Natural killer cell treated with Interleukin-12 subunit alpha and Interleukin-12 subunit beta and Interleukin-15 and Interleukin-18, amount 100 ng/mL, for 72 hours (primary cell): ENCODE data around the gene CEP97. TPM values are rescaled to one million over a fixed set of nuclear protein-coding genes. Genes with fewer than 3 reads are reported as not detected.
A peak's percentile ranks its signal among the peaks of the same experiment; 100 is the strongest.
"Not testable (repeated sequence)": the region's sequence is repeated elsewhere in the genome, so short reads cannot be mapped to it uniquely, and the experiment has no call there.

Experiments
- ATAC-seq, 2 donors: fragments of 150-1000 bp; cut with Tn5 transposase in 1 of 2; sonication (Bioruptor Pico), chemical (Tn5 transposase) in 1 of 2; 2 replicates each; pipeline ENCODE4 v1.10.0; 2021
- DNase-seq: peaks from one replicate; pipeline ENCODE4 v3.0.0; 2022; ENCODE audit warnings: low spot score
- H3K27ac Mint-ChIP-seq, 2 donors: 1 replicate in 1 of 2; 2 replicates in 1 of 2; pipeline ENCODE4 v1.8.0; 2022; ENCODE audit warnings: mixed read lengths in 2 of 2, mild to moderate bottlenecking in 1 of 2, moderate library complexity in 1 of 2
- H3K27me3 Mint-ChIP-seq, 2 donors: 1 replicate in 1 of 2; 2 replicates in 1 of 2; pipeline ENCODE4 v1.8.0; 2022; ENCODE audit warnings: mixed read lengths in 2 of 2
- H3K36me3 Mint-ChIP-seq: one replicate; pipeline ENCODE4 v1.8.0; 2022; ENCODE audit warnings: mixed read lengths
- H3K4me1 Mint-ChIP-seq, 2 donors: 1 replicate in 1 of 2; 2 replicates in 1 of 2; pipeline ENCODE4 v1.8.0; 2022; ENCODE audit warnings: low read depth in 2 of 2, mixed read lengths in 2 of 2, mild to moderate bottlenecking in 1 of 2
- H3K4me3 Mint-ChIP-seq: one replicate; pipeline ENCODE4 v1.8.0; 2022; ENCODE audit warnings: mixed read lengths
- H3K9me3 Mint-ChIP-seq: 2 replicates; pipeline ENCODE4 v1.8.0; 2022; ENCODE audit warnings: mixed read lengths
- total RNA-seq, 2 donors: library from RNA; stranded (reverse); gene quantifications; one replicate each; pipeline ENCODE4 v1.2.3, GENCODE V29; 2022

CEP97 gene
- total RNA-seq, 2 donors from 2014 or later = 16.4 to 25.6 TPM

DNA sequence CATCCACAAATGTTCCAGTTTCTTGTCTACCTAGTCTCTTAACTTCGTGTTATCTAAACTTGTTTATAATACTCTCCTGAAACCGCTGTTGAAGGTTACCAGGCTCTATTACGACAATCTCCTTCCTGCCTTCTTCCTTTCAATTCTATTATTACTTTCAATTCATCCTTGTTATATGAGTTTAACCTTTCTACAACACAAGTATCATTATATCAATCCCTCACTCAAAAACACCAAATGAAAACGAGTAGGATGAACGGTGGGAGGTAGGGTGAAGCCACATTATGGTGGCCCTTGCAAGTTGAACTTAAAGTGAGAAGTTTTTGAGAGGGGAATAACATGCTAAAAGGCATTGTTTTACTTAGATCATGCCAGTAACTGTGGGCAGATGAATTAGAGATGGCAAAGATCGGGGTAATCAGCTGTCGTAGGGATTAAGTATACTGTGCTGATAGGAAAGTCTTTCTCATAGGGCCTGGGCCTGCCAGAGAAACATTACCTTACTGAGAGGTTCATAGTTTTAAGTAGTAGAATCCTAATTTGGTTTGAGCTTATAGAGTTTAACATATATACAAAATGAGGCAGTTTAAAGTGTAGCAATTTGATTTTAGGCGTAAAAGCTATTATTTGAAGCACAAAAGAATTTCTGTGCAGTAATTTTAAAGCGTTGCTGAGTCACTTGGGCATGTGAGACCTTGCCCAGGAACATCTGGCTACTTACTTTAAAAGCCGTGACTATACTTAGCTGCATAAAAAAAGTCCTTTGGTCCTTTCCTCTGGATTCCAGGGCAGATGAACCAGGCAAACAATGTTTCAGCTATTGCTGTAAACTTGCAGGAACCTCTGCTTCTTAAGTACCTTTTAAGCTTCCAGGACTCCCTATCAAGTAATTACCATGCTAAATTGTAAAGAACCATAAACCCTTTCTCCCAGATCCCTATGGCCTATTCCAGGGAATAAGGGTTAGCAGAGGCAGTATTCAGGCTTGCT is 3.3 kb upstream of the CEP97 start:
- no peaks in the 10 kb centered on the region for H3K9me3 Mint-ChIP-seq
- H3K4me3 Mint-ChIP-seq = peak overlapping the region; percentile 78
- H3K36me3 Mint-ChIP-seq = no peaks in the 10 kb centered on the region
- peak overlapping the region; percentile 17 to 20 for H3K27ac Mint-ChIP-seq
- H3K4me1 Mint-ChIP-seq = peaks cover 15 to 35% of the 10 kb centered on the region in 2 donors
- no peak for DNase-seq
- H3K27me3 Mint-ChIP-seq = no peaks in the 10 kb centered on the region
- no peak for ATAC-seq

DNA sequence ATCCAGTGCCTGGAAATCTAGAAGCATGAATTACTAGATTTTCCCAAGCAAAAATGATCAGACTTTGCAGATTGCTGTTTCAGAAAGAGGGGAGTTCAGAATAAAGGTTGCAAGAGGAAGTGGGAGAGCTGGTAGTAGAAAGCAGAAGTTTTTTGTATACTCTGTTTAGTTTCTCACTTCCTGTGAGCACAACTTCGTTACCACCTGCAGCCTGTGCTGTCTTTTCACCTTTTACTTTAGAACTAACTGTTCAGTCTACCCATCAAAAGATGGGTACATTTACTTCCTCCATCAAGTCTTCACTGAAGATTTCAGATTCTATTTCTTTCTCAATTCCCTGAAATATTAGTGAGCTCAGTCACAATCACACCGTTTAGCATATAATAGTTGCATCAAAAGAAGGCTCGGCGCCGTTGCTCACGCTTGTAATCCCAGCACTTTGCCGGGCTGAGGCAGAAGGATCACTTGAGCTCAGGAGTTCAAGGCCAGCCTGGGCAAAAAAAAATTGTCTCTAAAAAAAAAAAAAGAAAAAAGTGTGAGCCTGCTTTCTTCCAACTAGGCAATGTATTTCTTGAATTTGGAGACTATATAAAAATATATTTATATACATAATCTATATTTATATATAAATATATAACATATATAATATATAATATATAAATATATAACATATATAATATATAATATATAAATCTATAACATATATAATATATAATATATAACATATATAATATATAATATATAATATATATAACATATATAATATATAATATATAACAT is 1.8 kb upstream of the CEP97 start:
- Mint-ChIP-seq H3K36me3 (no peaks in the 10 kb centered on the region), H3K4me1 (peaks cover 15 to 35% of the 10 kb centered on the region in 2 donors), H3K4me3 (peak overlapping the region; percentile 78), H3K27me3 (no peaks in the 10 kb centered on the region), H3K9me3 (no peaks in the 10 kb centered on the region), H3K27ac (peak overlapping the region; percentile 8 to 17)
- DNase-seq = no peak
- ATAC-seq = no peak

GRCh38 chr3:101725194-101725889 is 928 bp downstream of the CEP97 start:
- Mint-ChIP-seq H3K9me3 (no peaks in the 10 kb centered on the region), H3K27ac (peak overlapping the region; percentile 90 to 94), H3K4me1 (peaks cover 15 to 35% of the 10 kb centered on the region in 2 donors), H3K27me3 (no peaks in the 10 kb centered on the region), H3K4me3 (peak overlapping the region; percentile 99), H3K36me3 (no peaks in the 10 kb centered on the region)
- DNase-seq (no peak), ATAC-seq (peak in 1 of 2 donors; percentile 39)

DNA sequence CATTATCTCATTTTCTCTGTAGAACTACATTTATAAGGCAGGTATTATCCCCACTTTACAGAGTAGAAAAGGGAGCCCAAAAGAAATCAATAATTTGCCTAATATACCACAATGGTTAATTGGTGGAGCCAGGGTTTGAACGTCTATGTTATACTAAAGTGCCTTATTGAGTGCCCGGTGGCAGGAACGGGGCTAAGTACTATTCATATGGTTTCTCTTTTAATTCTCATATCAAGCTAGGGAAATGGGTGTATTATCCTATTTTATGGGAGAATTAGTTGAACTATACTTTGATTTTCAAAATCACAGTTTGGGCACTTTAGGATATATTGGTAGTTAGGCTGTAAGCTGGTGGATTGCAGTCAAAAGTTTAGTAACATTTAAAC is 1.5 kb downstream of the CEP97 start:
- Mint-ChIP-seq H3K27ac (peak overlapping the region; percentile 90 to 94), H3K4me3 (peak overlapping the region; percentile 99), H3K9me3 (no peaks in the 10 kb centered on the region), H3K36me3 (no peaks in the 10 kb centered on the region), H3K4me1 (peaks cover 13 to 32% of the 10 kb centered on the region in 2 donors), H3K27me3 (no peaks in the 10 kb centered on the region)
- DNase-seq (no peak), ATAC-seq (no peak)

- Mint-ChIP-seq H3K27me3 (no peaks in the 10 kb centered on the region), H3K9me3 (no peaks in the 10 kb centered on the region), H3K4me3 (no peak overlapping the region), H3K36me3 (peaks cover 12% of the 10 kb centered on the region), H3K27ac (no peak overlapping the region), H3K4me1 (peaks cover 4 to 9% of the 10 kb centered on the region in 2 donors)
- DNase-seq = no peak
- no peak for ATAC-seq
These were observed 5.2 kb downstream of the CEP97 start for GRCh38 chr3:101729586-101729985.

- peaks cover 17% of the 10 kb centered on the region for H3K36me3 Mint-ChIP-seq
- H3K4me1 Mint-ChIP-seq = peaks cover 0 to 2% of the 10 kb centered on the region in 2 donors
These were observed 6.4 kb downstream of the CEP97 start for GRCh38 chr3:101730839-101731238.

GRCh38 chr3:101732240-101732641 is 7.8 kb downstream of the CEP97 start:
- no peak for DNase-seq
- no peak for ATAC-seq
- Mint-ChIP-seq H3K4me3 (no peak overlapping the region), H3K9me3 (no peaks in the 10 kb centered on the region), H3K4me1 (no peaks in the 10 kb centered on the region), H3K27me3 (no peaks in the 10 kb centered on the region), H3K36me3 (peaks cover 26% of the 10 kb centered on the region), H3K27ac (no peak overlapping the region)

More at GRCh38 chr3:101730839-101731238, 6.4 kb downstream of the CEP97 start:
- DNase-seq = no peak
- Mint-ChIP-seq H3K9me3 (no peaks in the 10 kb centered on the region), H3K27me3 (no peaks in the 10 kb centered on the region), H3K4me3 (no peak overlapping the region), H3K27ac (no peak overlapping the region)
- ATAC-seq = no peak

GRCh38 chr3:101735833-101736232 is 11.4 kb downstream of the CEP97 start:
- no peaks in the 10 kb centered on the region for H3K9me3 Mint-ChIP-seq
- H3K4me1 Mint-ChIP-seq = no peaks in the 10 kb centered on the region
- H3K36me3 Mint-ChIP-seq = peaks cover 38% of the 10 kb centered on the region
- H3K4me3 Mint-ChIP-seq = no peak overlapping the region
- DNase-seq (no peak), ATAC-seq (no peak)
- H3K27ac Mint-ChIP-seq = no peak overlapping the region
- no peaks in the 10 kb centered on the region for H3K27me3 Mint-ChIP-seq

DNA sequence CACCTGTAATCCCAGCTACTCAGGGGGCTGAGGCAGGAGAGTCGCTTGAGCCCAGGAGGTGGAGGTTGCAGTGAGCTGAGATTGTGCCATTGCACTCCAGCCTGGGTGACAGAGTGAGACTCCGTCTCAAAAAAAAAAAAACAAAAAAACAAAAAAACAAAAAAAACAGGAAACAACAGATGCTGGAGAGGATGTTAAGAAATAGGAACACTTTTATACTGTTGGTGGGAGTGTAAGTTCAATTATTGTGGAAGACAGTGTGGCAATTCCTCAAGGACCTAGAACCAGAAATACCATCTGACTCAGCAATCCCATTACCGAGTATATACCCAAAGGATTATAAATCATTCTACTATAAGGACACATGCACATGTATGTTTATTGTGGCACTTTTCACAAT is 17.5 kb downstream of the CEP97 start:
- ATAC-seq, H3K4me3 Mint-ChIP-seq, DNase-seq, H3K27ac Mint-ChIP-seq, H3K4me1 Mint-ChIP-seq, H3K9me3 Mint-ChIP-seq, H3K27me3 Mint-ChIP-seq: not testable (repeated sequence)
- H3K36me3 Mint-ChIP-seq = peaks cover 22% of the 10 kb centered on the region

GRCh38 chr3:101744811-101745210 is 20.4 kb downstream of the CEP97 start:
- Mint-ChIP-seq H3K9me3 (no peaks in the 10 kb centered on the region), H3K4me1 (peaks cover 0 to 2% of the 10 kb centered on the region in 2 donors), H3K36me3 (peaks cover 6% of the 10 kb centered on the region), H3K4me3 (no peak overlapping the region), H3K27ac (no peak overlapping the region), H3K27me3 (no peaks in the 10 kb centered on the region)
- ATAC-seq = no peak
- no peak for DNase-seq

- H3K27me3 Mint-ChIP-seq, H3K4me1 Mint-ChIP-seq, H3K4me3 Mint-ChIP-seq, ATAC-seq, DNase-seq, H3K27ac Mint-ChIP-seq, H3K9me3 Mint-ChIP-seq: not testable (repeated sequence)
- H3K36me3 Mint-ChIP-seq = peaks cover 13% of the 10 kb centered on the region
These were observed 21.5 kb downstream of the CEP97 start for GRCh38 chr3:101745934-101746333.

DNA sequence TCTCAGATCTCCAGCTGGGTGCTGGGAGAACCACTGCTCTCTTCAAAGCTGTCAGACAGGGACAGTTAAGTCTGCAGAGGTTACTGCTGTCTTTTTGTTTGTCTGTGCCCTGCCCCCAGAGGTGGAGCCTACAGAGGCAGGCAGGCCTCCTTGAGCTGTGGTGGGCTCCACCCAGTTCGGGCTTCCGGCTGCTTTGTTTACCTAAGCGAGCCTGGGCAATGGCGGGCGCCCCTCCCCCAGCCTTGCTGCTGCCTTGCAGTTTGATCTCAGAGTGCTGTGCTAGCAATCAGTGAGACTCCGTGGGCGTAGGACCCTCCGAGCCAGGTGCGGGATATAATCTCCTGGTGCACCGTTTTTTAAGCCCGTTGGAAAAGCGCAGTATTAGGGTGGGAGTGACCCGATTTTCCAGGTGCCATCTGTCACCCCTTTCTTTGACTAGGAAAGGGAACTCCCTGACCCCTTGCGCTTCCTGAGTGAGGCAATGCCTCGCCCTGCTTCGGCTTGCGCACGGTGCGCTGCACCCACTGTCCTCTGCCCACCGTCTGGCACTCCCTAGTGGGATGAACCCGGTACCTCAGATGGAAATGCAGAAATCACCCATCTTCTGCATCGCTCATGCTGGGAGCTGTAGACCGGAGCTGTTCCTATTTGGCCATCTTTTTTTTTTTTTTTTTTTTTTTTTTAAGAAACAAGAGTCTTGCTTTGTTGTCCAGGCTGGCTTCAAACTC is 29.1 kb downstream of the CEP97 start:
- H3K27me3 Mint-ChIP-seq, DNase-seq, H3K9me3 Mint-ChIP-seq, H3K27ac Mint-ChIP-seq, ATAC-seq, H3K4me3 Mint-ChIP-seq: not testable (repeated sequence)
- Mint-ChIP-seq H3K4me1 (peaks cover 7 to 11% of the 10 kb centered on the region in 2 donors), H3K36me3 (peaks cover 47% of the 10 kb centered on the region)

GRCh38 chr3:101758224-101758623 is 33.8 kb downstream of the CEP97 start:
- H3K9me3 Mint-ChIP-seq = no peaks in the 10 kb centered on the region
- H3K27me3 Mint-ChIP-seq = no peaks in the 10 kb centered on the region
- no peak overlapping the region for H3K4me3 Mint-ChIP-seq
- DNase-seq = no peak
- H3K27ac Mint-ChIP-seq = peak overlapping the region in 1 of 2 donors; percentile 7
- H3K4me1 Mint-ChIP-seq = peaks cover 12 to 32% of the 10 kb centered on the region in 2 donors
- peak in 1 of 2 donors; percentile 54 for ATAC-seq
- H3K36me3 Mint-ChIP-seq = peaks cover 41% of the 10 kb centered on the region
